Hepatocyte (in vitro differentiated cells): ENCODE data around the gene HDAC5. TPM values are rescaled to one million over a fixed set of nuclear protein-coding genes. Genes with fewer than 3 reads are reported as not detected.

Source experiments
- DNase-seq: peaks from one replicate; pipeline ENCODE4 v3.0.0-alpha.2; 2016; ENCODE audit warnings: low spot score
- H2AFZ ChIP-seq: fragments of 200-600 bp; sonication (generic); 2 replicates; pipeline ENCODE4 v1.6.0; 2016; ENCODE audit warnings: antibody characterized with exemption, mild to moderate bottlenecking
- H3K27ac ChIP-seq: fragments of 200-600 bp; sonication (generic); 2 replicates; pipeline ENCODE4 v1.5.1; 2016; ENCODE audit warnings: mild to moderate bottlenecking
- H3K27me3 ChIP-seq: fragments of 200-600 bp; sonication (generic); 2 replicates; pipeline ENCODE4 v1.6.1; 2016
- H3K36me3 ChIP-seq: fragments of 200-600 bp; sonication (generic); replicated peaks from 2 replicates; pipeline ENCODE4 v1.5.1; 2016; ENCODE audit warnings: low read depth; ENCODE audit not compliant: insufficient read depth
- H3K4me1 ChIP-seq: fragments of 200-600 bp; sonication (generic); 2 replicates; pipeline ENCODE4 v1.5.1; 2016; ENCODE audit warnings: mild to moderate bottlenecking, moderate library complexity; ENCODE audit not compliant: insufficient read depth
- H3K4me2 ChIP-seq: fragments of 200-600 bp; sonication (generic); 2 replicates; pipeline ENCODE4 v1.6.0; 2016
- H3K4me3 ChIP-seq: fragments of 200-600 bp; sonication (generic); 2 replicates; pipeline ENCODE4 v1.5.1; 2016; ENCODE audit warnings: mild to moderate bottlenecking
- H3K79me2 ChIP-seq: fragments of 200-600 bp; sonication (generic); 2 replicates; pipeline ENCODE4 v1.6.0; 2017; ENCODE audit warnings: mild to moderate bottlenecking
- H3K9me2 ChIP-seq: fragments of 200-600 bp; sonication (generic); replicated peaks from 2 replicates; pipeline ENCODE4 v1.6.0; 2017; ENCODE audit warnings: mild to moderate bottlenecking; ENCODE audit not compliant: insufficient read depth
- H3K9me3 ChIP-seq: fragments of 200-600 bp; sonication (generic); 2 replicates; pipeline ENCODE4 v1.5.1; 2016; ENCODE audit warnings: low read depth, mild to moderate bottlenecking
- H4K20me1 ChIP-seq: fragments of 200-600 bp; sonication (generic); 2 replicates; pipeline ENCODE4 v1.6.0; 2016; ENCODE audit warnings: mild to moderate bottlenecking; ENCODE audit not compliant: insufficient read depth, poor library complexity, severe bottlenecking
- CTCF ChIP-seq: fragments of 200-600 bp; sonication (generic); IDR thresholded peaks from 2 replicates; pipeline ENCODE4 v1.5.1; 2016; ENCODE audit warnings: antibody characterized with exemption, mild to moderate bottlenecking; ENCODE audit not compliant: poor library complexity
- EZH2 ChIP-seq: fragments of 200-600 bp; sonication (generic); IDR thresholded peaks from 2 replicates; pipeline ENCODE4 v1.6.1; 2016; ENCODE audit warnings: antibody characterized with exemption, mild to moderate bottlenecking, borderline replicate concordance
- EZH2phosphoT487 ChIP-seq: fragments of 200-600 bp; sonication (generic); IDR thresholded peaks from one replicate; pipeline ENCODE4 v1.6.1; 2018; ENCODE audit warnings: antibody characterized with exemption, mild to moderate bottlenecking, low read depth, moderate library complexity; ENCODE audit not compliant: unreplicated experiment, severe bottlenecking
- WGBS: methylation state at CpG from one replicate; pipeline ENCODE4 v1.1.6; 2016; ENCODE audit warnings: low lambda C conversion rate; ENCODE audit errors: missing lambda C conversion rate; 5-methylcytosine and 5-hydroxymethylcytosine counted together
- polyA plus RNA-seq: library from polyadenylated mRNA; unstranded; fragments of >200 nt; fragmentation: Nextera tagmentation; extraction: Ambion mirVana; gene quantifications from 2 replicates; pipeline ENCODE4 v1.2.1, GENCODE V29; 2016
- total RNA-seq: library from RNA; depleted of rRNA; stranded (reverse); fragments of >200 nt; gene quantifications from 2 replicates; pipeline ENCODE4 v1.2.3, GENCODE V29; 2014

Gene HDAC5
- total and polyA plus RNA-seq, 2 experiments from 2014 or later, result 33.9 to 42.7 TPM

DNA sequence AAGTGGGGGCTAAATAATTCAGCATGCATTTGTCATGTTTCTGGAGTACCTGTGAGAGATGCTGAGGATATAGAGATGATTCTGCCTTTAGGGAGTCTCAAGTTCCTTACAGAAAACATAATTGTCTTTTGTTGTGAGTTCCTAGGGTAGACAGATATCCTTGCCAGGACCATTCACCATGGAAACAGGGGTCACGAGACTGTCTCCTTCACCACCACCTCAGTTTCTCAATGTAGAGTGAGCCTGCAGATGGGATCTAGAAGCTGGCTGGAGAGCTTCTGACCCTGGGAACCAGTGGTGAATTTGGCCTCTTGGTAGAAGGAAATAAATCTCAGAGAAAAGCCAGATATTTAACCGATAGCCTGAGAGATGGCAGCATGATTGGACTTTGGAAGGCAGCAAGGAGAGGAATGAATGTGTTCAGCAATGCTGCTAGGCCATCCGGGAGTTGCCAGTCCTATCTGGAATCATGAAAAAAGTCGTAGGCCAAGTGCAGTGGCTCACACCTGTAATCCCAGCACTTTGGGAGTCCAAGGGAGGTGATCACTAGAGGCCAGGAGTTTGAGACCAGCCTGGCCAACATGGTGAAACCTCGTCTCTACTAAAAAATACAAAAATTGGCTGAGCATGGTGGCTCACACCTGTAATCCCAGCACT, 7.4 kb upstream of the HDAC5 start:
- no peaks in the 10 kb centered on the region for H3K27me3 ChIP-seq

GRCh38 chr17:44128383-44128782, 4.9 kb upstream of the HDAC5 start:
- no peak for TF ChIP-seq EZH2
- TF ChIP-seq CTCF, result no peak
- no peak for TF ChIP-seq EZH2phosphoT487
- Histone ChIP-seq H3K36me3 (no peaks in the 10 kb centered on the region), H3K79me2 (no peaks in the 10 kb centered on the region), H4K20me1 (no peaks in the 10 kb centered on the region), H3K4me1 (no peaks in the 10 kb centered on the region), H3K27me3 (no peaks in the 10 kb centered on the region), H2AFZ (no peak overlapping the region), H3K9me3 (no peaks in the 10 kb centered on the region), H3K4me2 (no peak overlapping the region), H3K4me3 (no peak overlapping the region), H3K27ac (no peak overlapping the region), H3K9me2 (no peaks in the 10 kb centered on the region)
- DNase-seq, result no peak
- 90% methylated on average over 7 of the region's 7 CpGs for WGBS

More for the DNA sequence above, 7.4 kb upstream of the HDAC5 start:
- Histone ChIP-seq H3K9me2 (no peaks in the 10 kb centered on the region), H3K27ac (no peak overlapping the region), H2AFZ (no peak overlapping the region), H3K36me3 (no peaks in the 10 kb centered on the region), H3K4me1 (no peaks in the 10 kb centered on the region), H3K4me2 (no peak overlapping the region), H3K9me3 (no peaks in the 10 kb centered on the region), H3K4me3 (no peak overlapping the region), H3K79me2 (no peaks in the 10 kb centered on the region), H4K20me1 (no peaks in the 10 kb centered on the region)
- DNase-seq, result no peak
- 90% methylated on average over 5 of the region's 5 CpGs for WGBS
- TF ChIP-seq CTCF (no peak), EZH2 (no peak), EZH2phosphoT487 (no peak)

DNA sequence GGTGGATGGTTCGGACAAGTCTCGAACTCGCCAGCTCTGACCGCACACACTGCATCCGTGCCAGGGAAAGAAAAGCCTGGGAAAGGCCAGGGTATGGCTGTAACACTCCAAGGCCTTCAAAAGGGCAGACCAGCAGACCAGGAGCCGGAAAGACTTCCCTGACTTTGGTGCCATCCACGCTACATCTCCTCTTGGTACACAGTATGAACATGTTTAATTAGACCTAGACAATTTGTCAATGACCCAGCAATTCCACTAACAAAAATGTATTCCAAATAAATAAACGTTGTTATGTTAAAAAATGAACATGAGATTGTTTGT, 637 bp upstream of the HDAC5 start:
- H4K20me1 ChIP-seq, result peaks cover 9% of the 10 kb centered on the region

More for the DNA sequence above, 637 bp upstream of the HDAC5 start:
- 15% methylated on average over 8 of the region's 8 CpGs for WGBS
- no peaks in the 10 kb centered on the region for H3K9me3 ChIP-seq
- H3K4me2 ChIP-seq, result peak overlapping the region; percentile 76
- no peaks in the 10 kb centered on the region for H3K9me2 ChIP-seq
- H3K27me3 ChIP-seq, result no peaks in the 10 kb centered on the region
- peak overlapping the region; percentile 92 for H3K27ac ChIP-seq
- peaks cover 14% of the 10 kb centered on the region for H3K4me1 ChIP-seq
- H3K79me2 ChIP-seq, result peaks cover 40% of the 10 kb centered on the region
- no peak for DNase-seq
- no peaks in the 10 kb centered on the region for H3K36me3 ChIP-seq
- peak overlapping the region; percentile 51 for H3K4me3 ChIP-seq
- TF ChIP-seq CTCF, result no peak
- H2AFZ ChIP-seq, result peak overlapping the region; percentile 68
